Inflammatory macrophage (primary cell): ENCODE data around the gene PGLYRP4.
"Not testable (repeated sequence)": the region's sequence is repeated elsewhere in the genome, so short reads cannot be mapped to it uniquely, and the experiment has no call there.

Source experiments
- DNase-seq, 2 donors: peaks; one replicate each; pipeline ENCODE4 v3.0.0-alpha.2; 2020 to 2022

PGLYRP4 gene

GRCh38 chr1:153336650-153337049 is 12.0 kb downstream of the PGLYRP4 start:
- no peak for DNase-seq

DNA sequence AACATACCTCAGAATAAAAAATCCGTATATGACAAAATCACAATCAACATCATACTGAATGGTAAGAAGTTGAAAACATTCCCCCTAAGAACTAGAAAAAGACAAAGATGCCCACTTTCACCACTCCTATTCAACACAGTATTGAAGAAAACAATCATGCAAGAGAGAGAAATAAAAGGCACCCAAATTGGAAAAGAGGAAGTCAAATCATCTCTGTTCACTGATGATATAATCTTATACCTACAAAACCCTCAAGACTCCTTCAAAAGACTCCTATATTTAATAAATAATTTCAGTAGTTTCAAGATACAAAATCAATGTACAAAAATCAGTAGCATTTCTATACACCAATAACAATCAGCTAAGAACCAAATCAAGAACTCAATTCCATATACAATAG is 14.7 kb downstream of the PGLYRP4 start:
- no peak for DNase-seq

DNA sequence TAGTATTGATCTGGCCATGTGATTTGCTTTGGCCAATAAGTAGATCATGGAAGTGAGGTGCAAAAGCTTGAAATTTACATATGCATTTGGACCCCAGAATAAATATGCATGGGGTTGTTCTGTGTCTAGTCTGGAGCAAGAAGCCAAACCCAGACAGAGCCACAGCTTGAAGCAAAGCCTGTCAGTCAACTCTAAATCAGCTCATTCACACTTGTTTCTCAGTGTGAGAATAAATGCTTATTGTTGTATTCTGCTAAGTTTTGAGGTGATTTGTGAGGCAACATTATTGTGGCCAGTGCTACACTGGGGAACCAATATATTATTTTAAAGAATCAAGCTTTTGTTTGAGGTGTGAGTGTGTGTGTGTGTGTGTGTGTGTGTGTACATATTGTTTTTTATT is 23.7 kb downstream of the PGLYRP4 start:
- no peak for DNase-seq

DNA sequence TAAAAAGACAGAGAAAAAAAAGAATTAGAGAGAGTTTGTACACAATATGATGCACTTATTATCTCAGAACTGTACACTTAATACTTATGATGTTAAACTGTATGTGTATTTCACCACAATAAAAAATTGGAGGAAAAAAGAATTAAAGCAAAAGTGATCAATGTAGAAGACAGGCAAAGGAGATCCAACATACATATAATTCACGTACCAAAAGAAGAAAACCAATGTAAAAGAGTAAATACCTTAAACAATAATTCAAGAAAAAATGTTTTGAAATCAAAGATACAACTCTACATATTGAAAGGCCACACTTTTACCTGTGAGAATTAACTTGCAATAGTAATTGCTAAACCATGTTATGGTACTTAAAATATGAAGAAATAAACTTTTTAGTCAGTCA is 26.1 kb downstream of the PGLYRP4 start:
- no peak for DNase-seq

GRCh38 chr1:153318145-153318544 is 30.5 kb downstream of the PGLYRP4 start:
- DNase-seq, result not testable (repeated sequence)

DNA sequence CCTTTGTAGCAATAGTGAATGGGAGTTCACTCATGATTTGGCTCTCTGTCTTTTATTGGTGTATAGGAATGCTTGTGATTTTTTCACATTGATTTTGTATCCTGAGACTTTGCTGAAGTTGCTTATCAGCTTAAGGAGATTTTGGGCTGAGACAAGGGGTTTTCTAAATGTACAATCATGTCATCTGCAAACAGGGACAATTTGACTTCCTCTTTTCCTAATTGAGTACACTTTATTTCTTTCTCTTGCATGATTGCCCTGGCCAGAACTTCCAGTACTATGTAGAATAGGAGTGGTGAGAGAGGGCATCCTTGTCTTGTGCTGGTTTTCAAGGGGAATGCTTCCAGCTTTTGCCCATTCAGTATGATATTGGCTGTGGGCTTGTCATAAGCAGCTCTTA is 32.6 kb downstream of the PGLYRP4 start:
- not testable (repeated sequence) for DNase-seq

DNA sequence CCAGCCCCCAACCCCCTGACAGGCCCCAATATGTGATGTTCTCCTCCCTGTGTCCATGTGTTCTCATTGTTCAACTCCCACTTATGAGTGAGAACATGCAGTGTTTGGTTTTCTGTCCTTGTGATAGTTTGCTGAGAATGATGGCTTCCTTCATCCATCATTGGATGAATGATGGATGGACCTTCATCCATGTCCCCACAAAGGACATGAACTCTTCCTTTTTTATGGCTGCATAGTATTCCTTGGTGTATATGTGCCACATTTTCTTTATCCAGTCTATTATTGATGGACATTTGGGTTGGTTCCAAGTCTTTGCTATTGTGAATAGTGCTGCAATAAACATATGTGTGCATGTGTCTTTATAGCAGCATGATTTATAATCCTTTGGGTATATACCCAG is 34.3 kb downstream of the PGLYRP4 start:
- not testable (repeated sequence) for DNase-seq

DNA sequence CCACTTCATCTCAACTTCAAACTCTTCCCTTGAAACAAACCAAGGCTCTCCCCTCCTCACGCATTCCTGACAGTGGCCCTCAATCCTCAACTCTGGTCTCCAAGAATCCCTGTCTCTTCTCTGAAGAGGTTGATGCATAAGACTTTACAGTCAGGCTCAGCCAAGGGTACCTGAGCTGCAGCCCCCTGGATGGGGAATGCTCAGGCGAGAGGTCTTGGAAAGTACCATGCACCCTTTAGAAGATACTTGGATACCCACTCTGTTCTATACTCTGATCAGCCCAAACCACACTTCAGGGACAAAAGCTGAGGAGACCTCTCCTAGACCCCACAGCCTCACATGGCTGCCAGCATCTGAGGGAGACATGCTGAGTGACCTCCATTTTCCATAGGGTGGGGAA is 35.4 kb downstream of the PGLYRP4 start:
- no peak for DNase-seq

GRCh38 chr1:153312570-153313186 is 36.0 kb downstream of the PGLYRP4 start, which contains the start of gene PGLYRP3:
TSS of gene PGLYRP3 (minus strand) at chr1:153312952. CDS start at chr1:153310665, 2,287 bp downstream.
- no peak for DNase-seq

DNA sequence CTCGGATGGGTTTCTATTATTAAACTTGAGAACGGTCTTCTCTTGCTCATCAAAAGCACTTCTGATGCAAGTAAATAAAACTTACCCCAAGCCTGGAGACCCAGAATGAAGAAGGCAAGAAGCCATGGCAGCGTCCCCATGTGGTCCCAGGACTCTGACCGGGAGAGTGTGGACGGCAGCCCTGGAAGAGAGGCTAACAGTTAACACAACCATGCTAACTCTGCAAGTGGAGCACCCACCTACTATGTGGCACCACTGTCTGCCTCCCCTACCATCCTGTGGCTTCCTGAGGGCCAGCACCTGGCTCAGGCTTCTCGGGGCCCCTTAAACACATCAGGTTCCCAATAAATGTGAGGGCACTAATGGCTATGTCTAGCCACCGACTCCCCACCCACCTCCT is 38.1 kb downstream of the PGLYRP4 start:
- no peak for DNase-seq

DNA sequence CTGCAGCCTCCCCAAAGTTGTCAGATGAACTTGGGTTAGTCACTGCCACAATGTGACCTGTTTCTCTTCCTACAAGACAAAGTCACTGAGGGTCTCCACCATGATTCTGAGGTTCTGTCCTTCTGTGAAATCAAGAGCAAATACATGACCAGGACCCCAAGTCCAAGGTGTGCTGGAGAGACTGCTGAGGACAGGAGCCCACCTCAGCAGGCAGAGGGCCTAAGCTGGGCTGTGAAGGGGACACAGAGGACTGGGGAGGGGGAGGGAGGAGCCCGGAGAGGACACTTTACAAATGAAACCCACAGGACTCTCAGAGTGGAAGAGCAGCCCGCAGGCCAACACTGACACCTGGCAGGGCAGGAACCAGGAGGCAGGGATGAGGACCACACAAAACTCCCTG is 39.2 kb downstream of the PGLYRP4 start:
- DNase-seq, result no peak

DNA sequence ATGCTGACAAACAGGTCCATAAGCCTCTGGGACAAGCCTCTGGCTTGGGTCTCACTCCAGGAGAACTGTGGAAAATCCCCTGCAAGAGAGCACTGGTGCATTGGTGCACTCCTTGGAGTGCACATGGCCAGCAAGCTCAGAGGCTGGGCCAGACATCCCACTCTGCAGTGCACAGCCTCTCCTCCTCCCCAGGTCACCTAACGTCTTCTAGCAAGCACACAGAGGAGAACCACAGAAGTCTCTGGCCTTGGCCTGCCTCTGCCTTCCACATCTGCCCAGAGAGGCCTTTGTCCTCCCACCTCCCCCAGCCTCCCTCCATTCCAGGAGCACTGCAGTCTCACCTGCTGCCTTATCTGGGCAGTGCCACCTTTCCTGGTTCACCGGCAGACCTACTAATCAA is 40.1 kb downstream of the PGLYRP4 start:
- DNase-seq, result no peak

GRCh38 chr1:153307221-153307600 is 41.4 kb downstream of the PGLYRP4 start:
- DNase-seq, result no peak

DNA sequence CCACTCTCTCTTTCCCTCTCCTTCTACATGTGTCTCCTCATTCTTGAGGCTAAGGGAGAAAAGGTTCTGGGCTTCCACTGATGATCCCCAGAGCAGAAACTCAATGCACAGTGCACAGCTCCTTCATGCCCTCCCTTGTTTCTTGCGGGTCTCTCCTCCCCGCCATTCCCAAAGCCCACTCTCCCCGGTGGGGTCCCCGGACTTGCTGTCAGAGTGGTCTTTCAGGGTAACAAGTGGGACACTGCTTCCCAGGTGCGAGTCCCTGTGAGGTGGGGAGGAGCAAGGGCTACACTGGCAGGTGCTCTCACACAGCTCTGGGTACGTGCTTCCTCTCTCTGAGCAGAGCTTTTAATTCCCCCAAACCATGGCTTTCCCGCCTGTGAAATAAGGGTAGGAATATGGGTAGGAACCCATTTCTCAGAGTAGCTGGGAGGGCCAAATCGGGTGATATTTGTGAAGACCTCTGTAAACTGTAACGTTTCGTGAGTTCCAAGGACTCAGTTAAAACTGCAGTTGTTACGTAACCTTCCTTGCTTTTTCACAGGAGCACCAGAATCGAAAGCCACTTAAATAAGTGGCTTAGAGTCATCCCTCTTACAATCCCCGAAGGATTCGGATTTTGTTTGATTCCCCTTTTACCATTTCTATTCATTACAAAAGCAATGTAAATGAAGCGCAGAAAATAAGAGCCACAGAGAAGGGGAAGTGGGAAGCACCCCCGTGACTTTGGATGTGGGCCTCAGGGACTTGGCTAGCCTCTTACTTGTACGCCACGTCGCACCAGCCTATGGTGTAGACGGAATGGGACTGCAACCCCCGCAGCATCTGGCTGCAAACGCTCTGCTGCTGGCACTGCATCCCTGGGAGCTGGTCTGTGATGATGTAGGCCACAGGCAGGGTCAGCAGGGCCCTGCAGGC is 42.1 kb downstream of the PGLYRP4 start:
- peak; percentile 64 to 65 for DNase-seq

GRCh38 chr1:153305682-153306081 is 43.0 kb downstream of the PGLYRP4 start:
- DNase-seq, result no peak

DNA sequence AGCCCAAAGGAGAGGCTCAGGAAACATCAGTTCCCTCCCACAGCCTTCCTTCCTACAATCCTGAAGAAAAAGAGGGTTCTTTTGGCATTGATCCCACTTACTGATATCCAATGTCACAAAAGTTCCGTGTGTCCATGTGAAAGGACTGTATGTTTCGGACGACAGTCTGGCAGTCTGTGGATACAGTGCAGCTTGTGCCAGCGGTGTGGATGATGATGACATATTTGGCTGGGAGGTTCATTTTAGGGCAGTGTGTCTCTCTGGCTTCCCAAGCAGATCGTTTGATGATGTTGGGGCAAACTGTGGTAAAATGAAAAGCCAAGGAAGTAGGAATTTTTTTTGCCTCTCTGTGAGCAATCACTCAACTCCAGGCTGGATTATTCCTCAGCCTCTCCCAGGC is 46.3 kb downstream of the PGLYRP4 start:
- no peak for DNase-seq

GRCh38 chr1:153293851-153294250 is 54.8 kb downstream of the PGLYRP4 start:
- DNase-seq, result no peak

- no peak for DNase-seq
Measured at GRCh38 chr1:153293480-153293775, 55.2 kb downstream of the PGLYRP4 start.

DNA sequence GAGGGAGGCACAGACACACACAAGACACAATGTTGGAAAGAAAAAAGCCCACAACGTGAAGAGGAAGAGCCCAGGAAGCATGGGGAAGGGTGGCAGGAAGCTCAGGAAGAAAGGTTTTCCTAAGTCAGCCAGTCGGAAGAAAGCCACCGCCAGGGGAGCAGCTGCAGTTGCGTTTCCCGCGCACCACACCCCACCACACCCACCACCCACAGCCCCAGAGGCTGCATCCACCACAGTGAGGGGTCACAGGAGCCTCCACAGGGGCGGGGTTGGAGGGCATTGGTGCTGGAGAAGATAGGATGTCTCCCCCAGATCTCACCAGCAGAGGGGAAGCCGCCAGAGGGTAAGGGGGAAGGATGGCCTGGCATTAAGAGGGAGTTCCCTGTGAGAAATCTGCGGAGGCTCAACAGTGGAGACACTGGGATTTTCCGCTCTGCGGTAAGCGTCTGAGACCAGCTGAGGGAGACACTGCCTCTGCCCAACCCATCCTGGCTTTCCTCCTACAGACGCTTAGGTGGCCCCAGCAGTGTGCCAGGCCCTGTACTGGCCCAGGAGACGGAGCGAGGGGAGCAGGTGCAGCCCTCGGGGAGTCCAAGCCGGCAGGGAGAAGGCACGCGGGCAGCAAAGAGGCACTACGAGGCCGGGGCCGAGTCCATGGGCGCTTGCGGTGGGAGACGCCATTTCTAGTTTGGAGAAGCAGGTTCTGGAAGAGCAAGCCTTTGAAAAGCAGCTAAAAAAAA is 55.7 kb downstream of the PGLYRP4 start:
- DNase-seq, result no peak

GRCh38 chr1:153292185-153292584 is 56.5 kb downstream of the PGLYRP4 start:
- no peak for DNase-seq

- no peak for DNase-seq
Measured at GRCh38 chr1:153291514-153291913, 57.1 kb downstream of the PGLYRP4 start.

DNA sequence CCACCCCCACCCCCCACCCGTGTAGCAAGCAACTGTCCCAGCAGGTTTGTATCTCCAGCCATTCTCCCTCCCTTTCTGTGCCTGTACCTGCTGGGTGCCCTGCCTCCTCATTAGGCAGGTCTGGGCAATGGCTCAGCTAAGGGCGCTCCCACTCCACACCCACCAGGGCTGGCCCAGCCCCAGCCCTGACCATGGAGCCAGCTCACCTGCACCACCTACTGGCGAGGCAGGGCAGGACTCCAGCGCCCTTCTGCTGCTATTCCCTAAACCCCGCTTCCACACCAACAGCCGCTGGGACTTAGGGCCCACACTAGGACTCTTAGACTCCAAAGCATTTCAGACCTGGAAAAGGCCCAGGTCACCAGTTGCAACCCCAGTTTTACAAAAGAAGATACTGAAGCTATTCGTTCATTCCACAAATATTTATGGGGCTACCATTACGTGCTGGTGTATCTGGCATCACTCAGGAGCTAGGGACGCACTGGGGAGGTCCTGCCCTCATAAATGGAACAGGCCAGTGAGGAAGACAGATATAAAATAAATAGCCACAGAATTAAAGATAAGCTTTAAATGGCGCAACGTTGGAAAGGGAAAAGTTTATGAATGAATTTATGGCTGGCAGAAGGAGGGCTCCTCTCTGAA is 59.9 kb downstream of the PGLYRP4 start:
- peak; percentile 7 to 25 for DNase-seq
